ENCODE measurements around the gene NHP2. TPM values are rescaled to one million over a fixed set of nuclear protein-coding genes. Genes with fewer than 3 reads are reported as not detected.

The NHP2 gene
- total and polyA plus RNA-seq, 2 experiments from 2014 or later, result 435 to 455 TPM

DNA sequence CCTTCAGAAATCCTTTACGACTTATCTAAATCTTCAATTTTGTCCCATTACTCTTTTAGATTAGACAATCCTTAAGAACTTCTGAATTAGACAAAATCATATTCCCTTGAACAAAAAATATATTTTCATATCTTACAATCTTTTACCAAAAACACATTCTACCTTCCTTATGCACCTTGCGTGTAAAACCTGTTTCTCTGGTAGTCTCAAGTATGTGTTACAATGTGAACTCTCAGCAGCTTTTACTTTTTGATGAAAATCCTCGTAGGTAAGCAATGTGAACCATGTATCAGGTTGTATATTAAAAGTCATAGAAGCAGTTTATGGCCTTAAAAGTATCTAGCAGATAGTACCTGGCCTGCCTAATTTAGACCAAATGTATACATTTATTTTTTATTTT is 20.8 kb upstream of the NHP2 start:
- no peak for TF ChIP-seq JUNB (IDR thresholded peaks at IDR 0.05; ENCODE audit: unreplicated experiment)
- TF ChIP-seq, protein P1, sequence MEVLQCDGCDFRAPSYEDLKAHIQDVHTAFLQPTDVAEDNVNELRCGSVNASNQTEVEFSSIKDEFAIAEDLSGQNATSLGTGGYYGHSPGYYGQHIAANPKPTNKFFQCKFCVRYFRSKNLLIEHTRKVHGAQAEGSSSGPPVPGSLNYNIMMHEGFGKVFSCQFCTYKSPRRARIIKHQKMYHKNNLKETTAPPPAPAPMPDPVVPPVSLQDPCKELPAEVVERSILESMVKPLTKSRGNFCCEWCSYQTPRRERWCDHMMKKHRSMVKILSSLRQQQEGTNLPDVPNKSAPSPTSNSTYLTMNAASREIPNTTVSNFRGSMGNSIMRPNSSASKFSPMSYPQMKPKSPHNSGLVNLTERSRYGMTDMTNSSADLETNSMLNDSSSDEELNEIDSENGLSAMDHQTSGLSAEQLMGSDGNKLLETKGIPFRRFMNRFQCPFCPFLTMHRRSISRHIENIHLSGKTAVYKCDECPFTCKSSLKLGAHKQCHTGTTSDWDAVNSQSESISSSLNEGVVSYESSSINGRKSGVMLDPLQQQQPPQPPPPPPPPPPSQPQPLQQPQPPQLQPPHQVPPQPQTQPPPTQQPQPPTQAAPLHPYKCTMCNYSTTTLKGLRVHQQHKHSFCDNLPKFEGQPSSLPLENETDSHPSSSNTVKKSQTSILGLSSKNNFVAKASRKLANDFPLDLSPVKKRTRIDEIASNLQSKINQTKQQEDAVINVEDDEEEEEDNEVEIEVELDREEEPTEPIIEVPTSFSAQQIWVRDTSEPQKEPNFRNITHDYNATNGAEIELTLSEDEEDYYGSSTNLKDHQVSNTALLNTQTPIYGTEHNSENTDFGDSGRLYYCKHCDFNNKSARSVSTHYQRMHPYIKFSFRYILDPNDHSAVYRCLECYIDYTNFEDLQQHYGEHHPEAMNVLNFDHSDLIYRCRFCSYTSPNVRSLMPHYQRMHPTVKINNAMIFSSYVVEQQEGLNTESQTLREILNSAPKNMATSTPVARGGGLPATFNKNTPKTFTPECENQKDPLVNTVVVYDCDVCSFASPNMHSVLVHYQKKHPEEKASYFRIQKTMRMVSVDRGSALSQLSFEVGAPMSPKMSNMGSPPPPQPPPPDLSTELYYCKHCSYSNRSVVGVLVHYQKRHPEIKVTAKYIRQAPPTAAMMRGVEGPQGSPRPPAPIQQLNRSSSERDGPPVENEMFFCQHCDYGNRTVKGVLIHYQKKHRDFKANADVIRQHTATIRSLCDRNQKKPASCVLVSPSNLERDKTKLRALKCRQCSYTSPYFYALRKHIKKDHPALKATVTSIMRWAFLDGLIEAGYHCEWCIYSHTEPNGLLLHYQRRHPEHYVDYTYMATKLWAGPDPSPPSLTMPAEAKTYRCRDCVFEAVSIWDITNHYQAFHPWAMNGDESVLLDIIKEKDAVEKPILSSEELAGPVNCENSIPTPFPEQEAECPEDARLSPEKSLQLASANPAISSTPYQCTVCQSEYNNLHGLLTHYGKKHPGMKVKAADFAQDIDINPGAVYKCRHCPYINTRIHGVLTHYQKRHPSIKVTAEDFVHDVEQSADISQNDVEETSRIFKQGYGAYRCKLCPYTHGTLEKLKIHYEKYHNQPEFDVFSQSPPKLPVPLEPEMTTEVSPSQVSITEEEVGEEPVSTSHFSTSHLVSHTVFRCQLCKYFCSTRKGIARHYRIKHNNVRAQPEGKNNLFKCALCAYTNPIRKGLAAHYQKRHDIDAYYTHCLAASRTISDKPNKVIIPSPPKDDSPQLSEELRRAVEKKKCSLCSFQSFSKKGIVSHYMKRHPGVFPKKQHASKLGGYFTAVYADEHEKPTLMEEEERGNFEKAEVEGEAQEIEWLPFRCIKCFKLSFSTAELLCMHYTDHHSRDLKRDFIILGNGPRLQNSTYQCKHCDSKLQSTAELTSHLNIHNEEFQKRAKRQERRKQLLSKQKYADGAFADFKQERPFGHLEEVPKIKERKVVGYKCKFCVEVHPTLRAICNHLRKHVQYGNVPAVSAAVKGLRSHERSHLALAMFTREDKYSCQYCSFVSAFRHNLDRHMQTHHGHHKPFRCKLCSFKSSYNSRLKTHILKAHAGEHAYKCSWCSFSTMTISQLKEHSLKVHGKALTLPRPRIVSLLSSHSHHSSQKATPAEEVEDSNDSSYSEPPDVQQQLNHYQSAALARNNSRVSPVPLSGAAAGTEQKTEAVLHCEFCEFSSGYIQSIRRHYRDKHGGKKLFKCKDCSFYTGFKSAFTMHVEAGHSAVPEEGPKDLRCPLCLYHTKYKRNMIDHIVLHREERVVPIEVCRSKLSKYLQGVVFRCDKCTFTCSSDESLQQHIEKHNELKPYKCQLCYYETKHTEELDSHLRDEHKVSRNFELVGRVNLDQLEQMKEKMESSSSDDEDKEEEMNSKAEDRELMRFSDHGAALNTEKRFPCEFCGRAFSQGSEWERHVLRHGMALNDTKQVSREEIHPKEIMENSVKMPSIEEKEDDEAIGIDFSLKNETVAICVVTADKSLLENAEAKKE (CRISPR knock-in tag; IDR thresholded peaks at IDR 0.05), result no peak
- TF ChIP-seq, protein P2, sequence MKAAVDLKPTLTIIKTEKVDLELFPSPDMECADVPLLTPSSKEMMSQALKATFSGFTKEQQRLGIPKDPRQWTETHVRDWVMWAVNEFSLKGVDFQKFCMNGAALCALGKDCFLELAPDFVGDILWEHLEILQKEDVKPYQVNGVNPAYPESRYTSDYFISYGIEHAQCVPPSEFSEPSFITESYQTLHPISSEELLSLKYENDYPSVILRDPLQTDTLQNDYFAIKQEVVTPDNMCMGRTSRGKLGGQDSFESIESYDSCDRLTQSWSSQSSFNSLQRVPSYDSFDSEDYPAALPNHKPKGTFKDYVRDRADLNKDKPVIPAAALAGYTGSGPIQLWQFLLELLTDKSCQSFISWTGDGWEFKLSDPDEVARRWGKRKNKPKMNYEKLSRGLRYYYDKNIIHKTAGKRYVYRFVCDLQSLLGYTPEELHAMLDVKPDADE (IDR thresholded peaks at IDR 0.05), result no peak
- TF ChIP-seq EZH2 (IDR thresholded peaks at IDR 0.05; ENCODE audit: low read depth, unreplicated experiment), result no peak
- TF ChIP-seq, protein P3, sequence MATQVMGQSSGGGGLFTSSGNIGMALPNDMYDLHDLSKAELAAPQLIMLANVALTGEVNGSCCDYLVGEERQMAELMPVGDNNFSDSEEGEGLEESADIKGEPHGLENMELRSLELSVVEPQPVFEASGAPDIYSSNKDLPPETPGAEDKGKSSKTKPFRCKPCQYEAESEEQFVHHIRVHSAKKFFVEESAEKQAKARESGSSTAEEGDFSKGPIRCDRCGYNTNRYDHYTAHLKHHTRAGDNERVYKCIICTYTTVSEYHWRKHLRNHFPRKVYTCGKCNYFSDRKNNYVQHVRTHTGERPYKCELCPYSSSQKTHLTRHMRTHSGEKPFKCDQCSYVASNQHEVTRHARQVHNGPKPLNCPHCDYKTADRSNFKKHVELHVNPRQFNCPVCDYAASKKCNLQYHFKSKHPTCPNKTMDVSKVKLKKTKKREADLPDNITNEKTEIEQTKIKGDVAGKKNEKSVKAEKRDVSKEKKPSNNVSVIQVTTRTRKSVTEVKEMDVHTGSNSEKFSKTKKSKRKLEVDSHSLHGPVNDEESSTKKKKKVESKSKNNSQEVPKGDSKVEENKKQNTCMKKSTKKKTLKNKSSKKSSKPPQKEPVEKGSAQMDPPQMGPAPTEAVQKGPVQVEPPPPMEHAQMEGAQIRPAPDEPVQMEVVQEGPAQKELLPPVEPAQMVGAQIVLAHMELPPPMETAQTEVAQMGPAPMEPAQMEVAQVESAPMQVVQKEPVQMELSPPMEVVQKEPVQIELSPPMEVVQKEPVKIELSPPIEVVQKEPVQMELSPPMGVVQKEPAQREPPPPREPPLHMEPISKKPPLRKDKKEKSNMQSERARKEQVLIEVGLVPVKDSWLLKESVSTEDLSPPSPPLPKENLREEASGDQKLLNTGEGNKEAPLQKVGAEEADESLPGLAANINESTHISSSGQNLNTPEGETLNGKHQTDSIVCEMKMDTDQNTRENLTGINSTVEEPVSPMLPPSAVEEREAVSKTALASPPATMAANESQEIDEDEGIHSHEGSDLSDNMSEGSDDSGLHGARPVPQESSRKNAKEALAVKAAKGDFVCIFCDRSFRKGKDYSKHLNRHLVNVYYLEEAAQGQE (IDR thresholded peaks at IDR 0.05; ENCODE audit: unreplicated experiment), result no peak
- TF ChIP-seq ZNF331 (CRISPR knock-in tag; IDR thresholded peaks at IDR 0.05; ENCODE audit: low read depth), result no peak
- no peak for TF ChIP-seq STAT1 (IDR thresholded peaks at IDR 0.05; ENCODE audit: unreplicated experiment)
- TF ChIP-seq, protein P4, sequence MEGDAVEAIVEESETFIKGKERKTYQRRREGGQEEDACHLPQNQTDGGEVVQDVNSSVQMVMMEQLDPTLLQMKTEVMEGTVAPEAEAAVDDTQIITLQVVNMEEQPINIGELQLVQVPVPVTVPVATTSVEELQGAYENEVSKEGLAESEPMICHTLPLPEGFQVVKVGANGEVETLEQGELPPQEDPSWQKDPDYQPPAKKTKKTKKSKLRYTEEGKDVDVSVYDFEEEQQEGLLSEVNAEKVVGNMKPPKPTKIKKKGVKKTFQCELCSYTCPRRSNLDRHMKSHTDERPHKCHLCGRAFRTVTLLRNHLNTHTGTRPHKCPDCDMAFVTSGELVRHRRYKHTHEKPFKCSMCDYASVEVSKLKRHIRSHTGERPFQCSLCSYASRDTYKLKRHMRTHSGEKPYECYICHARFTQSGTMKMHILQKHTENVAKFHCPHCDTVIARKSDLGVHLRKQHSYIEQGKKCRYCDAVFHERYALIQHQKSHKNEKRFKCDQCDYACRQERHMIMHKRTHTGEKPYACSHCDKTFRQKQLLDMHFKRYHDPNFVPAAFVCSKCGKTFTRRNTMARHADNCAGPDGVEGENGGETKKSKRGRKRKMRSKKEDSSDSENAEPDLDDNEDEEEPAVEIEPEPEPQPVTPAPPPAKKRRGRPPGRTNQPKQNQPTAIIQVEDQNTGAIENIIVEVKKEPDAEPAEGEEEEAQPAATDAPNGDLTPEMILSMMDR (conservative IDR thresholded peaks at IDR 0.05; ENCODE audit: low read depth in 2 of 2), result no peak
- no peak for TF ChIP-seq CREB1 (CRISPR knock-in tag; IDR thresholded peaks at IDR 0.05; ENCODE audit: low read depth)
- no peak for TF ChIP-seq ZNF114 (CRISPR knock-in tag; IDR thresholded peaks at IDR 0.05)
- no peak for TF ChIP-seq POLR2AphosphoS5 (IDR thresholded peaks at IDR 0.05; ENCODE audit: low read depth)
- TF ChIP-seq EZH2phosphoT487 (IDR thresholded peaks at IDR 0.05; ENCODE audit: unreplicated experiment), result no peak
- TF ChIP-seq NANOG (IDR thresholded peaks at IDR 0.05; ENCODE audit: borderline replicate concordance), result no peak
- peaks cover 4% of the 10 kb centered on the region for H3K27me3 Mint-ChIP-seq (ENCODE audit: insufficient read depth, low read depth, poor library complexity)
- no peak overlapping the region for H2AFZ ChIP-seq

More for the DNA sequence above, 20.8 kb upstream of the NHP2 start:
- H3F3A ChIP-seq (replicated peaks; ENCODE audit: low read depth), result peaks cover 9% of the 10 kb centered on the region; the same call in 1 of the 2 replicates
- H3K79me2 ChIP-seq (replicated peaks; ENCODE audit: insufficient read depth), result no peaks in the 10 kb centered on the region
- no peaks in the 10 kb centered on the region for H3K27me3 ChIP-seq (ENCODE audit: insufficient read depth)
- Mint-ChIP-seq H3K36me3 (ENCODE audit: low read depth) (peaks cover 9% of the 10 kb centered on the region), H3K27ac (no peak overlapping the region), H3K4me1 (peaks cover 24% of the 10 kb centered on the region), H3K4me3 (no peak overlapping the region), H3K9me3 (peaks cover 9% of the 10 kb centered on the region)
- H4K20me1 ChIP-seq (replicated peaks; ENCODE audit: insufficient read depth), result no peaks in the 10 kb centered on the region
- no peak overlapping the region for H3K27ac ChIP-seq (ENCODE audit: low read depth)
- H3K4me3 ChIP-seq, result no peak overlapping the region
- H3K36me3 ChIP-seq (ENCODE audit: insufficient read depth), result no peaks in the 10 kb centered on the region
- no peak overlapping the region for H3K4me2 ChIP-seq
- peaks cover 24% of the 10 kb centered on the region for H3K4me1 ChIP-seq (ENCODE audit: insufficient read depth)
- no peaks in the 10 kb centered on the region for H3K9me2 ChIP-seq (ENCODE audit: insufficient read depth)
- ATAC-seq, result no peak
- no peak for DNase-seq (ENCODE audit: low spot score)
